NOMO-1 treated with DMSO at 0.1 percent for 48 hours (cell line): ENCODE measurements around the gene LYRM1.
A peak's percentile ranks its signal among the peaks of the same experiment; 100 is the strongest.
"Not testable (repeated sequence)": the region's sequence is repeated elsewhere in the genome, so short reads cannot be mapped to it uniquely, and the experiment has no call there.

Source experiments
- DNase-seq: peaks from one replicate; lab custom pipeline; 2025; ENCODE audit not compliant: unreplicated experiment; lab: John Stamatoyannopoulos, UW

Gene LYRM1

DNA sequence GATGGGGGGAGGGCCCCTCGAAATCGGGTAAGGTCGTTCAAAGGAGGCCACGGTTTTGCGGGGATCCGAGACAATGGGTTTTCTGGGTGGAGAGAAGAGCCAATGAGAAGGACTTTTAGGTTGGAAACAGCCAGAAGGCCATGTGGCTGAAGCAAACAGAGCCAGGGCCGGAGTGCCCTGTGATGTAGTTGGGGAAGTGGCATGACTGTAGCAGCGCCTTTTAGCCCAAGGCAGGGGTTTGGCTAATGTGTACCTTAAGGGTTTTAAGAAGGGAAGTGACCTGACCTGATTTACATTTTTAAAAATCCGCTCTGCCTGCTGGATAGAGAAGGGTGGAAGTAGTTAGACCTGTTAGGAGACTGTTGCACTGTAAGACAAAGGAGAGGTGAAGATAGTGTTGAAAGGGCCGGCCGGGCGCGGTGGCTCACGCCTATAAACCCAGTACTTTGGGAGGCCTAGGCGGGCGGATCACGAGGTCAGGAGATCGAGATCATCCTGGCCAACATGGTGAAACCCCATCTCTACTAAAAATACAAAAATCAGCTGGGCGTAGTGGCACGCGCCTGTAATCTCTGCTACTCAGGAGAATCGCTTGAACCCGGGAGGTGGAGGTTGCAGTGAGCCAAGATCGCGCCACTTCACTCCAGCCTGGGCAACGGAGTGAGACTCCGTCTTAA is 1.0 kb downstream of the LYRM1 start:
- peak; percentile 42 for DNase-seq

DNA sequence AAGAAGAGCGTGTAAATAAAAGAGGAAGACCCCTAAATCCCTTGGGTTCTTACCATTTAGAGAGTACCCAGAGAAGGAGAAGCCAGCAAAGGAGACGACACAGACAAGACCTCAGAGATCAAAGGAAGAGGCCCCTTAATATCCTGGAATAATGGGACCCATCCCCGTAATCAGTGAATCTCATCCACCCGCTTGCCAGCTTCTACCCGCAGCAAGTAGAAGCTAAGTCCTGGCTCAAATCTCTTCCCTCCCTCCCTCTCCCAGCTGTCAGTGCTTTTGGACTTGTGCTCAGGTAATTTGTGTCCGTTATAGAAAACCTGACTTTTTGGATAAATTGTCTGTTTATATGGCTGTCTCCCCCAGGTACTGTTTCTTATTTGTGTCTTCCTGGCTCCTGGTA is 1.9 kb downstream of the LYRM1 start:
- no peak for DNase-seq

GRCh38 chr16:20903116-20903898 is 2.7 kb downstream of the LYRM1 start:
- no peak for DNase-seq

DNA sequence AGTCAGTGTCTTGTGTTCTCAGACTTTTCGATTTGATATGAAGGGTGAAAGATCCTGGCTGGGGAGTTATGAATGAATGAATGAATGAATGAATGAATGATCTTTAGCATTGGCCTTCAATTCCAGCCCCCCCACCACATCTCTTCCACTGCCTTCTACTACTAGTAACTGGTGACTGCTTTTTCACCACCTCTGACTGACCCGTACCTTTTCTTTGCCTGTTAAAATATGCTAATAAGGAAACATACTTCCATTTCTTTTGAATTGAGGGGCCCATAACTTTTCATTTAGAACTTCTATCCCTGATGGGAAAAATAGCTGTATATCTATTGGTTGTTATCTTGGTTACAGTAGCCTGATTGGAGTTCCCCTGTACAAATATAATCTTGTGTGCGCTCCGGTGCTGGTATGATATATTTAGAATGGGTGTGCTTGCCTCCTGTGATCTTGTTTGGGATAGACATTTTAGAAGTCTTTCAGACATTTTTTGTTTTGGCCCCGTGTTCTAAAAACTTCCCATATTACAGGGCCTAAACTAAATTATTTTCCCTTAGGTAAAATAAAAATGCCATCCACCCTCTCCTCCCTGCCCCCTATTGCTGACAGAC is 3.4 kb downstream of the LYRM1 start:
- no peak for DNase-seq

GRCh38 chr16:20904507-20905081 is 4.0 kb downstream of the LYRM1 start:
- DNase-seq, result peak; percentile 92

DNA sequence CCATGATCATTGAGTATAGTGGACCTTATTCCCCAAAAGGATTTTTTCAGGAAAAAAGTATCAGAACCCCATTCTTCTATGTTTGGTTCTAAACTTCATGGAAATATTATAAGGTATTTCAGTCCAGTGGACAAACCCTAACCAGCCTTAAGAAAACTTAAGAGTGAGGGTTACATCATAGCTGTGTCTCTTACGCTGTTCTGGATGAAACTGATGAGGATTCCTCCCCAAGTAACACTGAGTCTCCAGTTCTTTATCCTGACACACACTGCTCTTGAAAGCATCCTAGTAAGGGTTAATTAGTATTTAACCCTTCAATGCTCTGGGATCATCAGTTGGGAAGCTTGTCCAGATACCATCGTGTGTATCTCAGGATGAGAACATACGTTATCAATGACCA is 5.0 kb downstream of the LYRM1 start:
- DNase-seq, result no peak

GRCh38 chr16:20906341-20907255 is 6.0 kb downstream of the LYRM1 start:
- DNase-seq, result no peak

GRCh38 chr16:20910781-20911321 is 10.3 kb downstream of the LYRM1 start:
- DNase-seq, result peak; percentile 89

DNA sequence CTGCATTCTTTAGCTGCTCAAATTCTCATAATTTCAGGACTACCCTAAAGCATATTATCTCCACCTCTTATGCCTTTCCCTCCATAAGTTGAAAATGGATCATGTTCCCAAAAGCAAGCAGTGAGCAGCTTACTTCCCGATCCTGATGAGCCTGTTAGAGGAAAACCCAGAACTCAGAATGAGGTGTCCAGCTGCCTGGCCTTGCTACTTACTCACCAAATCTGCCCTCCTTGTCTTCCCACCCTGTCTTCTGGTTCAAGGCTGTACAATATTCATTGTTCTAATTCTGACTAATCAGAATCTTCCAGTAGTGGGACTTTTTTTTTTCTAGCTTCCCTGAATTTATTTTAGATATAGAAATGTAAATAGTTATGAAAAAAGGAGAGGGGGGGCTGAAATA is 10.8 kb downstream of the LYRM1 start:
- DNase-seq, result no peak

DNA sequence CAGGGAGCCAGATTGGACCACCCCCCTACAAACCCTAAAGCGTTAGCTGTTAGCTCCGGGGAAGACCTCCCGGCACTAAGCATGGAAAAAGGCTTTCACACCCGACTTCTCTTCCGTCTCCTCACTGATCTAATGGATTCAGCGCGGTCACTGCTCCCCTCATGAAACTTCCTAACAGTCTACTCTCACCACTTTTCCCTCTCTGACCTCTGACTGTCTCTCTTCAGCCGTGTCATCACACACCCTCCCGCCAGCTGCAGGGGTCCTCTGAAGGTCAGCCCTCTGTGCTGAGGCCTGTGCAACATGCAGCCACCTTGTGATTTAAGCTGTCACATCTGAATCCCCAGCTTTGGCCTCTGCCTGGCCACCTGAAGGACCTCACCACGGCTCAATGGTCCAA is 15.7 kb downstream of the LYRM1 start:
- DNase-seq, result no peak

DNA sequence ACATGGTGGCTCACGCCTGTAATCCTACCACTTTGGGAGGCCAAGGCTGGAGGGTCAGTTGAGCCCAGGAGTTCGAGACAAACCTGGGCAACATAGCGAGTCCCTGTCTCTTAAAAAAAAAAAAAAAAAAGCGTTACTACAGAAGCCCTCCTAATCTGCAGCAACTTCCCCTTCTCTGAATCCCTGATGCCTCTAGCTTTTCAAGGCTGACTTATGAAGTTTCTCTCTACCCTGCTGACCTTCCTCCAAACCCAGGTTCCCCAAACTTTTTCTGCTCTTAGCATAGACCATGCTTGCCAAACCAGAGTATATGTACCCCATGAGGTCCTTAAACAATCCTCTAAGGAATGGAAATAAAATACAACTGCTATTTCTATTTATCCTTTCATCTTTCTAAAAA is 16.4 kb downstream of the LYRM1 start:
- peak; percentile 55 for DNase-seq

GRCh38 chr16:20918486-20919239 is 18.1 kb downstream of the LYRM1 start:
- no peak for DNase-seq

DNA sequence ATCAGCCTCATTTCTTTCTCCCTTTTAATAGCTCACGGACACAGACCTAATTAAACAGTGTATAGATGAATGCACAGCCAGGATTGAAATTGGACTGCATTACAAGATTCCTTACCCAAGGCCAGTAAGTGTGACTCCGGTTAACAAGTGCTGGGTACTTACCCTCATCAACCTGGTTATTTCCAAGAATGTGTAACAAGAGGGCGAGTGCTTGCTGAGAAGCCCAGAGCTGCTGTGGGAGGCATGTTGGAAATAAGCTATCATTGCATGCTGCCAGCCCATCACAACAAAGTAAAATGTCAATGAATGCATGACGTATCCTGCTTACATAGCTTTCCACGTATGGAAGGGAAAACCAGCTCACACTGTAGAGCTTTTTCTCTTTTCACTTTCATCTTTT is 19.5 kb downstream of the LYRM1 start:
- no peak for DNase-seq

GRCh38 chr16:20920799-20921198 is 20.2 kb downstream of the LYRM1 start:
- no peak for DNase-seq

- no peak for DNase-seq
These were observed 23.3 kb downstream of the LYRM1 start for GRCh38 chr16:20923876-20924275.

DNA sequence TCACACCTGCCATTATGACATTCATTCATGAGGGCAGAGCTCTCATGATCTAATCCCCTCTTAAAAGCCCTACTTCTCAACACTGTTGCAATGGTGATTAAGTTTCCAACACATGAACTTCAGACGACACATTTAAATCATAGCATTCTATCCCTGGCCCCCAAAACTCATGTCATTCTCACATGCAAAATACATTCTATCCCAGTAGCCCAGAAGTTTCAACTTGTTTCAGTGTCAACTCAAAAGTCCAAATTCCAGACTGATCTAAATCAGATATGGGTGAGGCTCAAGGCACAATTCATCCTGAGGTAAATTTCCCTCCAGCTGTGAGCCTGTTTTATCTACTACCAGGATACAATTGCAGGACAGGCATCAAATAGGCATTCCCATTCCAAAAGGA is 25.2 kb downstream of the LYRM1 start:
- DNase-seq, result no peak

DNA sequence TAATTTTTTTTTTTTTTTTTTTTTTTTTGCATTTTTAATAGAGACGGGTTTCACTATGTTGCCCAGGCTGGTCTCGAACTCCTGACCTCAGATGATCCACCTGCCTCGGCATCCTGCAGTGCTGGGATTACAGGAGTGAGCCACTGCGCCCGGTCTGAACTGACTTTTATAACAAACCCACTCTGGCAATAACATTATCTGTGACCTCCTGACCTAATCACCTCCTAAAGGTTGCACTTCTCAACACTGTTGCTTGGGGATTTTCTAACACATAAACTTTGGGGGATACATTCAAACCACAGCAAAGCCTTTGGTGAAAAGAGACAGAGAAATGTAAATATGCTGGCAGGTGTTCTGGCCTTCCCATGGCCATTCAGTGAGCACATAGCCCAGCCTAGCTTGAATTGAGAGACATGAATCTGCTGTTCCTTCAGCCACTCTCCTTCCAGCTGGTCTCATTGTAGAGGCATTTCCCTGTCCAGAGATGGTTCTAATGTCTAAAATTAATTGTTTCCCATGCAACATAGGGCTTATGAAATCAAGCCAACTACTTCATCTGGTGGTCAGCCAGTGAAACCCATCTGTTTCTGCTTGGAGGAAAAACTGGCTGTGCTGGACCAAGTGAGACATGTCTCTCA is 28.3 kb downstream of the LYRM1 start:
- DNase-seq, result no peak

- not testable (repeated sequence) for DNase-seq
These were observed 29.2 kb downstream of the LYRM1 start for GRCh38 chr16:20929676-20930364.

DNA sequence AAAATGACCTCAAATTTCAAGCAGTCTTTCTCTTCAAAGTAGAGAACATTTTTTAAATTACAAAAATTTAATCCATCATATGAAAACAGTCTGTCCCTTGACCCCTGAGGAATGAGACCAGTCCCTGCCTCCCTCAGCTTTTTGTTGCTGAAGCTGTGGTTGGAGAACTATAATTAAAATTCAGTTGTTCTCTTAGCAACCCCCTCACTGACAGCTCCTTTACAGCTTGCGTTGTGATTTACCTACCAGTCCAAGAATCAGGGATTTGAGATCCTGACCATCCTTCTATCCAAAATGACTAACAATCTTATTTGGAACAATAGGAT is 29.8 kb downstream of the LYRM1 start:
- no peak for DNase-seq
